IMR-90 (cell line): ENCODE measurements around the gene PTPRG.

ENCODE experiments used
- CEBPB ChIP-seq: IDR thresholded peaks from 2 replicates; pipeline ENCODE4 v1.6.1; 2012; ENCODE audit warnings: low read depth, low read length, improper control_type of control experiment
- FOS ChIP-seq: fragments of 150-350 bp; IDR thresholded peaks from 2 replicates; pipeline ENCODE4 v1.6.1; 2016; ENCODE audit warnings: low read depth, low read length
- MAFK ChIP-seq: IDR thresholded peaks from 2 replicates; pipeline ENCODE4 v1.6.1; 2012; ENCODE audit warnings: low read depth, low read length, improper control_type of control experiment
- NFE2L2 ChIP-seq: fragments of 150-350 bp; IDR thresholded peaks from 2 replicates; pipeline ENCODE4 v1.6.1; 2016; ENCODE audit warnings: low read depth, mild to moderate bottlenecking, low read length
- POLR2A ChIP-seq: IDR thresholded peaks from 2 replicates; pipeline ENCODE4 v1.6.1; 2012; ENCODE audit warnings: mild to moderate bottlenecking, low read depth, low read length
- RCOR1 ChIP-seq: IDR thresholded peaks from 2 replicates; pipeline ENCODE4 v1.6.1; 2012; ENCODE audit warnings: mild to moderate bottlenecking, low read length, improper control_type of control experiment; ENCODE audit not compliant: insufficient replicate concordance
- USF2 ChIP-seq: fragments of 150-350 bp; IDR thresholded peaks from 2 replicates; pipeline ENCODE4 v1.6.1; 2017; ENCODE audit warnings: mild to moderate bottlenecking, antibody characterized with exemption, low read length, low read depth
- TF ChIP-seq, protein P1 (sequence below): conservative IDR thresholded peaks from 2 replicates; pipeline ENCODE4 v1.5.1; 2012; ENCODE audit warnings: mild to moderate bottlenecking, low read depth, low read length, improper control_type of control experiment
- TF ChIP-seq, protein P2 (sequence below): fragments of 150-350 bp; IDR thresholded peaks from 2 replicates; pipeline ENCODE4 v1.6.1; 2016; ENCODE audit warnings: low read depth, mild to moderate bottlenecking, low read length, moderate library complexity, borderline replicate concordance

GRCh38 chr3:61518590-61518989, 42.8 kb upstream of the PTPRG start:
- no peak for TF ChIP-seq FOS
- no peak for TF ChIP-seq RCOR1
- TF ChIP-seq, protein P1, sequence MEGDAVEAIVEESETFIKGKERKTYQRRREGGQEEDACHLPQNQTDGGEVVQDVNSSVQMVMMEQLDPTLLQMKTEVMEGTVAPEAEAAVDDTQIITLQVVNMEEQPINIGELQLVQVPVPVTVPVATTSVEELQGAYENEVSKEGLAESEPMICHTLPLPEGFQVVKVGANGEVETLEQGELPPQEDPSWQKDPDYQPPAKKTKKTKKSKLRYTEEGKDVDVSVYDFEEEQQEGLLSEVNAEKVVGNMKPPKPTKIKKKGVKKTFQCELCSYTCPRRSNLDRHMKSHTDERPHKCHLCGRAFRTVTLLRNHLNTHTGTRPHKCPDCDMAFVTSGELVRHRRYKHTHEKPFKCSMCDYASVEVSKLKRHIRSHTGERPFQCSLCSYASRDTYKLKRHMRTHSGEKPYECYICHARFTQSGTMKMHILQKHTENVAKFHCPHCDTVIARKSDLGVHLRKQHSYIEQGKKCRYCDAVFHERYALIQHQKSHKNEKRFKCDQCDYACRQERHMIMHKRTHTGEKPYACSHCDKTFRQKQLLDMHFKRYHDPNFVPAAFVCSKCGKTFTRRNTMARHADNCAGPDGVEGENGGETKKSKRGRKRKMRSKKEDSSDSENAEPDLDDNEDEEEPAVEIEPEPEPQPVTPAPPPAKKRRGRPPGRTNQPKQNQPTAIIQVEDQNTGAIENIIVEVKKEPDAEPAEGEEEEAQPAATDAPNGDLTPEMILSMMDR, result no peak
- TF ChIP-seq POLR2A, result no peak
- no peak for TF ChIP-seq NFE2L2
- TF ChIP-seq MAFK, result no peak
- TF ChIP-seq, protein P2, sequence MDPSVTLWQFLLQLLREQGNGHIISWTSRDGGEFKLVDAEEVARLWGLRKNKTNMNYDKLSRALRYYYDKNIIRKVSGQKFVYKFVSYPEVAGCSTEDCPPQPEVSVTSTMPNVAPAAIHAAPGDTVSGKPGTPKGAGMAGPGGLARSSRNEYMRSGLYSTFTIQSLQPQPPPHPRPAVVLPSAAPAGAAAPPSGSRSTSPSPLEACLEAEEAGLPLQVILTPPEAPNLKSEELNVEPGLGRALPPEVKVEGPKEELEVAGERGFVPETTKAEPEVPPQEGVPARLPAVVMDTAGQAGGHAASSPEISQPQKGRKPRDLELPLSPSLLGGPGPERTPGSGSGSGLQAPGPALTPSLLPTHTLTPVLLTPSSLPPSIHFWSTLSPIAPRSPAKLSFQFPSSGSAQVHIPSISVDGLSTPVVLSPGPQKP, result no peak
- TF ChIP-seq USF2, result no peak
- TF ChIP-seq CEBPB, result peak; percentile 75
